Measurements from ENCODE around the gene MRPL12.
"Not testable (repeated sequence)": the region's sequence is repeated elsewhere in the genome, so short reads cannot be mapped to it uniquely, and the experiment has no call there.

Gene MRPL12

GRCh38 chr17:81735264-81736102 is 32.3 kb downstream of the MRPL12 start:
- Histone ChIP-seq H3K27ac (ENCODE audit: low read depth, low read length) (no peak overlapping the region), H3K4ac (ENCODE audit: low read depth, low read length) (no peak overlapping the region), H3K18ac (ENCODE audit: low read length) (no peak overlapping the region), H3K79me1 (ENCODE audit: low read length) (no peaks in the 10 kb centered on the region), H3K4me1 (ENCODE audit: control insufficient read depth, low read depth, low read length) (no peaks in the 10 kb centered on the region), H3K79me2 (ENCODE audit: control insufficient read depth, insufficient read depth, low read length) (no peaks in the 10 kb centered on the region), H2BK120ac (ENCODE audit: low read depth, low read length) (no peak overlapping the region), H3K23ac (ENCODE audit: low read length) (no peak overlapping the region), H2BK15ac (replicated peaks; ENCODE audit: low read depth) (no peak overlapping the region), H2BK5ac (ENCODE audit: low read length) (no peak overlapping the region), H4K8ac (ENCODE audit: low read depth, low read length) (no peak overlapping the region), H3K4me3 (ENCODE audit: low read length) (no peak overlapping the region), H2AK5ac (ENCODE audit: low read length) (no peak overlapping the region), H3K36me3 (ENCODE audit: control insufficient read depth, insufficient read depth, low read length) (no peaks in the 10 kb centered on the region), H3K27me3 (ENCODE audit: insufficient read depth, low read length, poor library complexity) (no peaks in the 10 kb centered on the region), H3K9ac (ENCODE audit: low read length) (no peak overlapping the region), H4K5ac (ENCODE audit: low read length) (no peak overlapping the region), H3K4me2 (ENCODE audit: low read length) (no peak overlapping the region), H3K56ac (ENCODE audit: low read length) (no peak overlapping the region)
- no peak for DNase-seq
- no CpG with 5 or more reads among the region's 30 CpGs for WGBS (ENCODE audit: extremely low coverage, insufficient coverage, low lambda C conversion rate)

GRCh38 chr17:81737947-81738800 is 35.0 kb downstream of the MRPL12 start:
- Histone ChIP-seq H3K4me2 (ENCODE audit: low read length) (no peak overlapping the region), H3K4ac (ENCODE audit: low read depth, low read length) (no peak overlapping the region), H2BK120ac (ENCODE audit: low read depth, low read length) (no peak overlapping the region), H4K5ac (ENCODE audit: low read length) (no peak overlapping the region), H3K79me1 (ENCODE audit: low read length) (no peaks in the 10 kb centered on the region), H3K27ac (ENCODE audit: low read depth, low read length) (no peak overlapping the region), H2BK15ac (replicated peaks; ENCODE audit: low read depth) (no peak overlapping the region), H3K4me1 (ENCODE audit: control insufficient read depth, low read depth, low read length) (no peaks in the 10 kb centered on the region), H3K23ac (ENCODE audit: low read length) (no peak overlapping the region), H4K8ac (ENCODE audit: low read depth, low read length) (no peak overlapping the region), H3K27me3 (ENCODE audit: insufficient read depth, low read length, poor library complexity) (no peaks in the 10 kb centered on the region), H3K79me2 (ENCODE audit: control insufficient read depth, insufficient read depth, low read length) (no peaks in the 10 kb centered on the region), H3K18ac (ENCODE audit: low read length) (no peak overlapping the region), H2AK5ac (ENCODE audit: low read length) (no peak overlapping the region), H3K9ac (ENCODE audit: low read length) (no peak overlapping the region), H3K4me3 (ENCODE audit: low read length) (no peak overlapping the region), H3K56ac (ENCODE audit: low read length) (no peak overlapping the region), H3K36me3 (ENCODE audit: control insufficient read depth, insufficient read depth, low read length) (no peaks in the 10 kb centered on the region), H2BK5ac (ENCODE audit: low read length) (no peak overlapping the region)
- no peak for DNase-seq
- no CpG with 5 or more reads among the region's 31 CpGs for WGBS (ENCODE audit: extremely low coverage, insufficient coverage, low lambda C conversion rate)

DNA sequence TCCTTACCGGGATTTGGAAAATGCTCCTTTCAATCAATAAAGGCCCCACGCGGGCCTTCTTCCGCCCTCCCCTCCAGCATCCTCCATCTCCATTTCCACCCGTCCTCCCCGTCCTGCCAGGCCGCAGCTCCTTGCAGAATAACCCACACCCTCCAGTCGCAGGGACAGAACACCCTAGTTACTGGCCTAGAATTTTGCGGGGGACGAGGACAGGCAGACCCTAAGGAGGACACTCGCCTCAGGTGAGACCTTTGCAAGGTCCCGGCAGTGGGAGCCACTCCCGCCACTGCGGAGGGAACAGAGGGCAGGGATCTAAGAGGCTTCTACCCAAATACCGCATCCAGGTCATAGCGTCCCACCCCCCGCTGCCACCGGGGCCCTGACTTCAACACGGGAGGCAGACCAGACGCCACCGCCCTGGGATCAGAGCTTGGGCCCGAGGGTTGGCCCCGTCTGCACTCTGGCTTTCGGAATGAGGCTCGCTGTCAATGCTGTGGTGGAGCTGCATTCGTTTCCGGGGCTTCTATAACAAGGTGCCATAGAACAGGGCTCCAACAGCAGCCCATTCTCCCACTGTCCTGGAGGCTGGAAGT is 35.7 kb downstream of the MRPL12 start:
- H2AK5ac ChIP-seq (ENCODE audit: low read length): no peak overlapping the region
- no peak overlapping the region for H2BK120ac ChIP-seq (ENCODE audit: low read depth, low read length)
- no peak overlapping the region for H3K18ac ChIP-seq (ENCODE audit: low read length)
- H3K4me1 ChIP-seq (ENCODE audit: control insufficient read depth, low read depth, low read length): no peaks in the 10 kb centered on the region
- no peaks in the 10 kb centered on the region for H3K79me2 ChIP-seq (ENCODE audit: control insufficient read depth, insufficient read depth, low read length)
- no peak overlapping the region for H3K27ac ChIP-seq (ENCODE audit: low read depth, low read length)
- no peak overlapping the region for H3K56ac ChIP-seq (ENCODE audit: low read length)
- no peaks in the 10 kb centered on the region for H3K79me1 ChIP-seq (ENCODE audit: low read length)
- no peak overlapping the region for H3K4ac ChIP-seq (ENCODE audit: low read depth, low read length)
- no peak overlapping the region for H3K4me3 ChIP-seq (ENCODE audit: low read length)
- no peak overlapping the region for H2BK15ac ChIP-seq (replicated peaks; ENCODE audit: low read depth)
- no peak overlapping the region for H2BK5ac ChIP-seq (ENCODE audit: low read length)
- H4K8ac ChIP-seq (ENCODE audit: low read depth, low read length): no peak overlapping the region
- WGBS (ENCODE audit: extremely low coverage, insufficient coverage, low lambda C conversion rate): no CpG with 5 or more reads among the region's 27 CpGs
- H4K5ac ChIP-seq (ENCODE audit: low read length): no peak overlapping the region
- no peak for DNase-seq
- H3K23ac ChIP-seq (ENCODE audit: low read length): no peak overlapping the region
- no peaks in the 10 kb centered on the region for H3K27me3 ChIP-seq (ENCODE audit: insufficient read depth, low read length, poor library complexity)
- H3K36me3 ChIP-seq (ENCODE audit: control insufficient read depth, insufficient read depth, low read length): no peaks in the 10 kb centered on the region
- no peak overlapping the region for H3K4me2 ChIP-seq (ENCODE audit: low read length)
- no peak overlapping the region for H3K9ac ChIP-seq (ENCODE audit: low read length)

DNA sequence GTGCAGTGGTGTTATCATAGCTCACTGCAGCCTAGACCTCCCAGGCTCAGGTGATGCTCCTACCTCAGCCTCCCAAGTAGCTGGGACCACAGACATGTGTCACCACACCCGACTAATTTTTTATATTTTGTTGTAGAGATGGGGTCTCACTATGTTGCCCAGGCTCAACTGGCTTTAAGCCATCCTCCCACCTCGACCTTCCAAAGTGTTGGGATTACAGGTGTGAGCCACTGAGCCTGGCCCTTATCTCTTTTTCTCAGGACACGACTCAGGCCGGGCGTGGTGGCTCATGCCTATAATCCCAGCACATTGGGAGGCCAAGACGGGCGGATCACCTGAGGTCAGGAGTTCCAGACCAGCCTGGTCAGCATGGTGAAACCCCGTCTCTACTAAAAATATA is 36.4 kb downstream of the MRPL12 start:
- not testable (repeated sequence) for DNase-seq; H3K36me3 ChIP-seq (ENCODE audit: control insufficient read depth, insufficient read depth, low read length); H3K9ac ChIP-seq (ENCODE audit: low read length); H3K18ac ChIP-seq (ENCODE audit: low read length); H2AK5ac ChIP-seq (ENCODE audit: low read length); H3K4me1 ChIP-seq (ENCODE audit: control insufficient read depth, low read depth, low read length); H2BK120ac ChIP-seq (ENCODE audit: low read depth, low read length); H3K4me2 ChIP-seq (ENCODE audit: low read length); H3K79me2 ChIP-seq (ENCODE audit: control insufficient read depth, insufficient read depth, low read length); H3K79me1 ChIP-seq (ENCODE audit: low read length); H4K5ac ChIP-seq (ENCODE audit: low read length); H3K4me3 ChIP-seq (ENCODE audit: low read length); H4K8ac ChIP-seq (ENCODE audit: low read depth, low read length); H3K27me3 ChIP-seq (ENCODE audit: insufficient read depth, low read length, poor library complexity); H3K23ac ChIP-seq (ENCODE audit: low read length); H3K56ac ChIP-seq (ENCODE audit: low read length); H2BK15ac ChIP-seq (replicated peaks; ENCODE audit: low read depth); H3K4ac ChIP-seq (ENCODE audit: low read depth, low read length); H2BK5ac ChIP-seq (ENCODE audit: low read length); H3K27ac ChIP-seq (ENCODE audit: low read depth, low read length)
- whole genome bisulfite sequencing (ENCODE audit: extremely low coverage, insufficient coverage, low lambda C conversion rate): no CpG with 5 or more reads among the region's 8 CpGs

- Histone ChIP-seq H2BK5ac (ENCODE audit: low read length) (no peak overlapping the region), H2AK5ac (ENCODE audit: low read length) (no peak overlapping the region), H3K4me3 (ENCODE audit: low read length) (no peak overlapping the region), H2BK15ac (replicated peaks; ENCODE audit: low read depth) (no peak overlapping the region), H3K18ac (ENCODE audit: low read length) (no peak overlapping the region), H4K5ac (ENCODE audit: low read length) (no peak overlapping the region), H3K23ac (ENCODE audit: low read length) (no peak overlapping the region), H3K4ac (ENCODE audit: low read depth, low read length) (no peak overlapping the region), H3K9ac (ENCODE audit: low read length) (no peak overlapping the region), H3K4me1 (ENCODE audit: control insufficient read depth, low read depth, low read length) (no peaks in the 10 kb centered on the region), H4K8ac (ENCODE audit: low read depth, low read length) (no peak overlapping the region), H3K56ac (ENCODE audit: low read length) (no peak overlapping the region), H3K79me1 (ENCODE audit: low read length) (no peaks in the 10 kb centered on the region), H3K27me3 (ENCODE audit: insufficient read depth, low read length, poor library complexity) (no peaks in the 10 kb centered on the region), H3K36me3 (ENCODE audit: control insufficient read depth, insufficient read depth, low read length) (no peaks in the 10 kb centered on the region), H3K27ac (ENCODE audit: low read depth, low read length) (no peak overlapping the region), H3K4me2 (ENCODE audit: low read length) (no peak overlapping the region), H2BK120ac (ENCODE audit: low read depth, low read length) (no peak overlapping the region), H3K79me2 (ENCODE audit: control insufficient read depth, insufficient read depth, low read length) (no peaks in the 10 kb centered on the region)
- no peak for DNase-seq
- WGBS (ENCODE audit: extremely low coverage, insufficient coverage, low lambda C conversion rate): no CpG with 5 or more reads among the region's 28 CpGs
These were observed 37.3 kb downstream of the MRPL12 start for GRCh38 chr17:81740395-81740961.
